Fibroblast of pulmonary artery (primary cell): ENCODE measurements around the gene ALOX12B.
A peak's percentile ranks its signal among the peaks of the same experiment; 100 is the strongest.

ENCODE experiments used
- DNase-seq: peaks from one replicate; pipeline ENCODE4 v3.0.0-alpha.2; 2010; ENCODE audit warnings: low read depth
- H3K4me3 ChIP-seq: replicated peaks from 2 replicates; pipeline ENCODE4 v1.5.1; 2011; ENCODE audit warnings: low read depth, mild to moderate bottlenecking, control low read depth, low read length, moderate library complexity
- CTCF ChIP-seq: IDR thresholded peaks from 2 replicates; pipeline ENCODE4 v1.5.1; 2011; ENCODE audit warnings: mild to moderate bottlenecking, control low read depth, low read length, inconsistent platforms; ENCODE audit errors: missing control alignments

The ALOX12B gene

GRCh38 chr17:8117980-8118768, 30.7 kb upstream of the ALOX12B start, which contains the start of gene ALOXE3:
TSS of gene ALOXE3 (minus strand) at chr17:8118514. CDS start at chr17:8117990, 524 bp downstream.
- TF ChIP-seq CTCF: no peak
- peak; percentile 46 for DNase-seq
- H3K4me3 ChIP-seq: peak within 1 kb of the TSS; percentile 68

GRCh38 chr17:8117367-8117979, 30.0 kb upstream of the ALOX12B start:
- TF ChIP-seq CTCF: no peak
- no peak for DNase-seq
- H3K4me3 ChIP-seq: peak overlapping the region; percentile 68

GRCh38 chr17:8116776-8117175, 29.3 kb upstream of the ALOX12B start:
- no peak overlapping the region for H3K4me3 ChIP-seq
- no peak for DNase-seq
- TF ChIP-seq CTCF: no peak

GRCh38 chr17:8110907-8111306, 23.4 kb upstream of the ALOX12B start:
- no peak overlapping the region for H3K4me3 ChIP-seq
- no peak for TF ChIP-seq CTCF
- DNase-seq: no peak

- TF ChIP-seq CTCF: no peak
- H3K4me3 ChIP-seq: no peak overlapping the region
- no peak for DNase-seq
Measured at GRCh38 chr17:8110456-8110804, 22.9 kb upstream of the ALOX12B start.

- peak overlapping the region; percentile 36 for H3K4me3 ChIP-seq
- peak; percentile 76 for TF ChIP-seq CTCF
- DNase-seq: peak; percentile 42
Measured at GRCh38 chr17:8109661-8110455, 22.3 kb upstream of the ALOX12B start.
